Coronary artery (tissue), 2 donors: ENCODE results near the gene CCDC198.

Source experiments
- DNase-seq: peaks from one replicate; pipeline ENCODE4 v3.0.0-alpha.2; 2017; ENCODE audit warnings: low spot score
- H3K27ac ChIP-seq, 2 donors: fragments of 200-600 bp; sonication (generic); one replicate each; pipeline ENCODE4 v1.5.1; 2016 to 2019
- H3K4me3 ChIP-seq: fragments of 200-600 bp; sonication (generic); 2 replicates; pipeline ENCODE4 v1.5.1; 2016; ENCODE audit warnings: mild to moderate bottlenecking, moderate library complexity
- TF ChIP-seq, protein P1 (sequence below): fragments of 200-600 bp; sonication (generic); IDR thresholded peaks from one replicate; pipeline ENCODE4 v1.5.1; 2019; ENCODE audit warnings: antibody characterized with exemption

CCDC198 gene

GRCh38 chr14:57502586-57503254 lies 9.1 kb upstream of the CCDC198 start:
- no peak overlapping the region for H3K27ac ChIP-seq
- DNase-seq: no peak
- H3K4me3 ChIP-seq: no peak overlapping the region
- TF ChIP-seq, protein P1, sequence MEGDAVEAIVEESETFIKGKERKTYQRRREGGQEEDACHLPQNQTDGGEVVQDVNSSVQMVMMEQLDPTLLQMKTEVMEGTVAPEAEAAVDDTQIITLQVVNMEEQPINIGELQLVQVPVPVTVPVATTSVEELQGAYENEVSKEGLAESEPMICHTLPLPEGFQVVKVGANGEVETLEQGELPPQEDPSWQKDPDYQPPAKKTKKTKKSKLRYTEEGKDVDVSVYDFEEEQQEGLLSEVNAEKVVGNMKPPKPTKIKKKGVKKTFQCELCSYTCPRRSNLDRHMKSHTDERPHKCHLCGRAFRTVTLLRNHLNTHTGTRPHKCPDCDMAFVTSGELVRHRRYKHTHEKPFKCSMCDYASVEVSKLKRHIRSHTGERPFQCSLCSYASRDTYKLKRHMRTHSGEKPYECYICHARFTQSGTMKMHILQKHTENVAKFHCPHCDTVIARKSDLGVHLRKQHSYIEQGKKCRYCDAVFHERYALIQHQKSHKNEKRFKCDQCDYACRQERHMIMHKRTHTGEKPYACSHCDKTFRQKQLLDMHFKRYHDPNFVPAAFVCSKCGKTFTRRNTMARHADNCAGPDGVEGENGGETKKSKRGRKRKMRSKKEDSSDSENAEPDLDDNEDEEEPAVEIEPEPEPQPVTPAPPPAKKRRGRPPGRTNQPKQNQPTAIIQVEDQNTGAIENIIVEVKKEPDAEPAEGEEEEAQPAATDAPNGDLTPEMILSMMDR: no peak

DNA sequence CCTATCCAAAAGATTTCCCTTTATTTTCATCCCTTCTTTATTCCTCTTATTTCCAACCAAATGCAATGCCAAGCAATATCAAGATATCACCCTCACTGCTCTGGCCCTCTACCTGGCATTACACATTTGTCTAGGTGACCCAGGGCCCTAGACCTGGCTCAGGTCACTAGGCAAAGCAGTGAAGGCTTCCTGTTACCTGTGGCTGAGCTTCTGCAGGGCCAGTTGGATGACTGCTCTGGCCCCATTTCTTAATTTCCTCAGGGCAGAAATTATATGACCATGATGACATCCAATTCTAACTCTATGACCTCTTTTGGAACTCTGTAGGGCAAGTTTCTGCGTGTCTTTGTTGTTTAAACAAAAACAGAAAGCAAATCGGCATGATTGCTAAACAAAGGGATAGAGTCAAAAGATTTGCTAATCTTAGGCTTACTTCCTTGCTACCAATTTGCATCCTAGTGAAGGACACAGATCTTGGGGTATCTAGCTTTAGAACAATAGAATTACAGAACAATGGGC lies 7.4 kb upstream of the CCDC198 start:
- no peak for DNase-seq
- TF ChIP-seq, protein P1: no peak
- no peak overlapping the region for H3K4me3 ChIP-seq
- H3K27ac ChIP-seq: no peak overlapping the region

GRCh38 chr14:57498659-57499058 lies 5.0 kb upstream of the CCDC198 start:
- Histone ChIP-seq H3K27ac (no peak overlapping the region), H3K4me3 (no peak overlapping the region)
- no peak for DNase-seq
- TF ChIP-seq, protein P1: no peak

GRCh38 chr14:57498035-57498434 lies 4.4 kb upstream of the CCDC198 start:
- DNase-seq: no peak

GRCh38 chr14:57495416-57495815 lies 1.8 kb upstream of the CCDC198 start:
- TF ChIP-seq, protein P1: no peak
- no peak for DNase-seq
- H3K4me3 ChIP-seq: no peak overlapping the region
- H3K27ac ChIP-seq: no peak overlapping the region

More at GRCh38 chr14:57498035-57498434, 4.4 kb upstream of the CCDC198 start:
- Histone ChIP-seq H3K4me3 (no peak overlapping the region), H3K27ac (no peak overlapping the region)
- TF ChIP-seq, protein P1: no peak

- no peak for DNase-seq
- H3K4me3 ChIP-seq: no peak overlapping the region
- TF ChIP-seq, protein P1: no peak
- H3K27ac ChIP-seq: no peak overlapping the region
Measured at GRCh38 chr14:57492859-57493258, 798 bp downstream of the CCDC198 start.

DNA sequence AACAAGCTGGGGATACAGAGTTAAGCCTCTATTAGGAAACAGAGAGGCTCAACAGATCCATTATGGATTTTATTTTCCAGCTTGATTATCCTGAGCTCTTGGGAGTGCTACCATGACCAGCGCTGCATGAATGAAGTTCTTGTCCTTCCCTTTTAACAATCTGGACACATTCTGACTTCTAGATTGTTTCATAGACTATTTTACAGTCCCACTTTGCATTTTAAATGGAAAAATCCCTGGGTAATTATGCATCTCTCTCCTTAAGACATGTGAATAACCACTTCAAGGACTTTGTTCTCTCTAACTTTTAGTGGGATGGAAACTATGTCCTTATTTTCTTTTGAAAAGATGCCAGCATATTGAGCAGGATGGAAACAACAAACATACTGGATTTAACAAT lies 2.0 kb downstream of the CCDC198 start:
- DNase-seq: no peak
- no peak overlapping the region for H3K4me3 ChIP-seq
- no peak overlapping the region for H3K27ac ChIP-seq
- TF ChIP-seq, protein P1: no peak
